ENCODE data around the gene SOX5.

DNA sequence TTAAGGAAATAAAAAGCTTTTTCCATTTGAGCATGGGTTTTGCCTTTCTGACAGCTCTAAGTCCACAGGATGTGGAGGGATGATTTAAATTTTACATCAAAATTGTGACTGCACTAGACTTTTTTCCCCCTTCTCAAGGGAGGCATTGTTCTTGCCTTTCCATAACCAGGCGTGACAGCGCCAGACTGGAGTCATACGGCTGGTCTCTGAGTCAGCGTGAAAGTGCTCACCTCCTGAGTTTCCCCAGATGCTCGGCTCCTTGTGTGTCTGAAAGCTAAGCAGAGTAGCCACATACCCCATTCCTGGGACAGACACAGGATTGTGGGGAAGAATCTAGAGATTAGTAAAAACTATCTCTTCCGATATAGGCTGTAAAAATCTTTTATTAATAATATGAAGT, 43.1 kb downstream of the SOX5 start:
- TF ChIP-seq, protein P1, sequence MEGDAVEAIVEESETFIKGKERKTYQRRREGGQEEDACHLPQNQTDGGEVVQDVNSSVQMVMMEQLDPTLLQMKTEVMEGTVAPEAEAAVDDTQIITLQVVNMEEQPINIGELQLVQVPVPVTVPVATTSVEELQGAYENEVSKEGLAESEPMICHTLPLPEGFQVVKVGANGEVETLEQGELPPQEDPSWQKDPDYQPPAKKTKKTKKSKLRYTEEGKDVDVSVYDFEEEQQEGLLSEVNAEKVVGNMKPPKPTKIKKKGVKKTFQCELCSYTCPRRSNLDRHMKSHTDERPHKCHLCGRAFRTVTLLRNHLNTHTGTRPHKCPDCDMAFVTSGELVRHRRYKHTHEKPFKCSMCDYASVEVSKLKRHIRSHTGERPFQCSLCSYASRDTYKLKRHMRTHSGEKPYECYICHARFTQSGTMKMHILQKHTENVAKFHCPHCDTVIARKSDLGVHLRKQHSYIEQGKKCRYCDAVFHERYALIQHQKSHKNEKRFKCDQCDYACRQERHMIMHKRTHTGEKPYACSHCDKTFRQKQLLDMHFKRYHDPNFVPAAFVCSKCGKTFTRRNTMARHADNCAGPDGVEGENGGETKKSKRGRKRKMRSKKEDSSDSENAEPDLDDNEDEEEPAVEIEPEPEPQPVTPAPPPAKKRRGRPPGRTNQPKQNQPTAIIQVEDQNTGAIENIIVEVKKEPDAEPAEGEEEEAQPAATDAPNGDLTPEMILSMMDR (IDR thresholded peaks at IDR 0.05), result no peak
- no peak for TF ChIP-seq EZH2 (IDR thresholded peaks at IDR 0.05; ENCODE audit: borderline replicate concordance, insufficient read depth, low read depth, low read length, poor library complexity, severe bottlenecking)

Data from B cell (primary cell).